Measurements from ENCODE around the gene ALMS1.

Gene ALMS1

GRCh38 chr2:73654175-73654574, 268.5 kb downstream of the ALMS1 start:
- CTCF ChIA-PET, result no interaction called here
- H3K4me3 ChIP-seq (ENCODE audit: low read depth, low read length), result no peak overlapping the region
- DNase-seq (ENCODE audit: low read depth, low spot score), result no peak
- POLR2A ChIA-PET, result no interaction called here
- no peak for TF ChIP-seq CTCF (IDR thresholded peaks at IDR 0.05; ENCODE audit: insufficient read depth, low read length, missing control alignments)
